Activated CD4-positive, alpha-beta memory T cell treated with anti-CD3 and anti-CD28 coated beads, Interleukin-2, amount 10 ng/mL, durations not matched to agents 7 days and 5 days (primary cell): ENCODE measurements around the gene COPS7A. TPM values are rescaled to one million over a fixed set of nuclear protein-coding genes. Genes with fewer than 3 reads are reported as not detected.

Experiments used
- total RNA-seq, 2 experiments: library from RNA; stranded (reverse); gene quantifications; one replicate each; pipeline ENCODE4 v1.2.3, GENCODE V29; 2021

COPS7A gene
- total RNA-seq, 2 experiments from 2014 or later: 28.4 to 29.0 TPM

Other genes with a start within 250 kb of the COPS7A start
- 100 to 1,000 TPM; 204 to 208 TPM for gene MRPL51, start 230.8 kb upstream of the COPS7A start, total RNA-seq
- gene NCAPD2, start 229.9 kb upstream of the COPS7A start, total RNA-seq: 100 to 1,000 TPM; 153 to 156 TPM
- gene GAPDH, start 189.5 kb upstream of the COPS7A start, total RNA-seq: 1,000 to 10,000 TPM; 5,691 to 5,753 TPM
- gene IFFO1, start 168.0 kb upstream of the COPS7A start, total RNA-seq: 10 to 100 TPM; 23.1 to 23.6 TPM
- gene NOP2, start 155.8 kb upstream of the COPS7A start, total RNA-seq: 10 to 100 TPM; 46.5 to 50.9 TPM
- gene CHD4, start 116.7 kb upstream of the COPS7A start, total RNA-seq: 100 to 1,000 TPM; 223 to 234 TPM
- gene LPAR5, start 88.1 kb upstream of the COPS7A start, total RNA-seq: 1 to 10 TPM; 7.8 to 8.0 TPM
- gene ACRBP, start 76.6 kb upstream of the COPS7A start, total RNA-seq: 1 to 10 TPM; 1.8 TPM
- 10 to 100 TPM; 32.2 to 33.8 TPM for gene ING4, start 60.9 kb upstream of the COPS7A start, total RNA-seq
- gene ZNF384, start 34.7 kb upstream of the COPS7A start, total RNA-seq: 10 to 100 TPM; 69.5 to 78.1 TPM
- gene PIANP, start 23.2 kb upstream of the COPS7A start, total RNA-seq: not detected
- gene MLF2, start 29.1 kb downstream of the COPS7A start, total RNA-seq: 100 to 1,000 TPM; 101 to 108 TPM
- 10 to 100 TPM; 47.0 to 49.6 TPM for gene PTMS, start 42.3 kb downstream of the COPS7A start, total RNA-seq
- gene LAG3, start 48.5 kb downstream of the COPS7A start, total RNA-seq: 10 to 100 TPM; 91.9 TPM
- 100 to 1,000 TPM; 324 to 327 TPM for gene CD4, start 65.5 kb downstream of the COPS7A start, total RNA-seq
- not detected for gene GPR162, start 97.8 kb downstream of the COPS7A start, total RNA-seq
- gene P3H3, start 104.4 kb downstream of the COPS7A start, total RNA-seq: under 1 TPM; 0.18 to 0.68 TPM
- gene GNB3, start 116.9 kb downstream of the COPS7A start, total RNA-seq: not detected
- gene CDCA3, start 127.2 kb downstream of the COPS7A start, total RNA-seq: 100 to 1,000 TPM in 1 of 2 experiments, 10 to 100 TPM in 1; 96.5 to 101 TPM
- gene USP5, start 128.1 kb downstream of the COPS7A start, total RNA-seq: 100 to 1,000 TPM in 1 of 2 experiments, 10 to 100 TPM in 1; 91.4 to 109 TPM
- gene TPI1, start 143.5 kb downstream of the COPS7A start, total RNA-seq: 1,000 to 10,000 TPM; 1,228 to 1,253 TPM
- gene SPSB2, start 149.3 kb downstream of the COPS7A start, total RNA-seq: 10 to 100 TPM; 11.1 to 11.2 TPM
- gene LRRC23, start 180.8 kb downstream of the COPS7A start, total RNA-seq: 1 to 10 TPM; 5.7 to 6.1 TPM
- gene ENO2, start 190.5 kb downstream of the COPS7A start, total RNA-seq: 100 to 1,000 TPM; 206 to 207 TPM
- 10 to 100 TPM; 33.9 to 34.6 TPM for gene ATN1, start 203.9 kb downstream of the COPS7A start, total RNA-seq
- gene RNU7-1, start 219.8 kb downstream of the COPS7A start, total RNA-seq: not detected
- 100 to 1,000 TPM; 141 TPM for gene C12orf57, start 220.0 kb downstream of the COPS7A start, total RNA-seq
- gene PTPN6, start 227.3 kb downstream of the COPS7A start, total RNA-seq: 100 to 1,000 TPM; 295 to 299 TPM
- 100 to 1,000 TPM; 194 to 196 TPM for gene PHB2, start 246.6 kb downstream of the COPS7A start, total RNA-seq
- gene EMG1, start 246.9 kb downstream of the COPS7A start, total RNA-seq: 10 to 100 TPM; 39.4 to 50.2 TPM